ENCODE data around the gene MUS81. TPM values are rescaled to one million over a fixed set of nuclear protein-coding genes. Genes with fewer than 3 reads are reported as not detected.
A peak's percentile ranks its signal among the peaks of the same experiment; 100 is the strongest.

The MUS81 gene
- total and polyA plus RNA-seq, 2 of the 13 experiments (the other 11 are each of a cell fraction or from before 2014, with no cell fraction given): 25.6 to 30.2 TPM

DNA sequence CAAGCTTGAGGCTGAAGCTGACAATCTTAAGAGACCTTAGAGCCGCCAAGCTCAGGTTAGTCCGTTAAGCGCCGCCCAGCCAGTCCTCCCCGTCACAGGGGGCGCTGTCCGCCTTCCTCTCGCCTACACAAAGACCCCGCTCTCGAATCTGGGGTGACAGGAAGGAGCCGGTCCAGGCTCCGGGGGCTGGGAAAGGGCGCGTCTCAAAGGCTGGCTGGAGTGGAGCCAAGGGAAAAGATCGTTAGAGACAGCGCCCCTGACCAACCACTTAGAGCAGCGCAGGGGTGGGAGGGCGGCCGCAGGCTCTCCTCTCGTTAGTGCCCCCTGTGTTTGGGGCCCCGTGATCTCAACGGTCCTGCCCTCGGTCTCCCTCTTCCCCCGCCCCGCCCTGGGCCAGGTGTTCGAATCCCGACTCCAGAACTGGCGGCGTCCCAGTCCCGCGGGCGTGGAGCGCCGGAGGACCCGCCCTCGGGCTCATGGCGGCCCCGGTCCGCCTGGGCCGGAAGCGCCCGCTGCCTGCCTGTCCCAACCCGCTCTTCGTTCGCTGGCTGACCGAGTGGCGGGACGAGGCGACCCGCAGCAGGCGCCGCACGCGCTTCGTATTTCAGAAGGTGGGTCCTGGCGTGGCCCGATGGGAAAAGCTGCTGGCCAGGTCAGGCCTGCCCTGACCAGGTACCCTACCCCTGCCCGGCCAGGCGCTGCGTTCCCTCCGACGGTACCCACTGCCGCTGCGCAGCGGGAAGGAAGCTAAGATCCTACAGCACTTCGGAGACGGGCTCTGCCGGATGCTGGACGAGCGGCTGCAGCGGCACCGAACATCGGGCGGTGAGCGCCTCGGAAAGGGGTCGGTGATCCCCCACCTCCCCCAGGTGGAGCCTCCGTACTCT lies at the start of gene MUS81 (continued):
- TF ChIP-seq ZNF770 (CRISPR knock-in tag; IDR thresholded peaks at IDR 0.05) (no peak), PAXIP1 (CRISPR knock-in tag; conservative IDR thresholded peaks at IDR 0.05) (peak; percentile 35; the same call in 1 of the 2 replicates), FOXK1 (CRISPR knock-in tag; IDR thresholded peaks at IDR 0.05; ENCODE audit: borderline replicate concordance, low read depth) (peak; percentile 71; the same call in 1 of the 2 replicates), ATF2 (CRISPR knock-in tag; IDR thresholded peaks at IDR 0.05) (0 out of 2 replicates have a peak, but pooled peaks have one; percentile 55), HNRNPH1 (optimal IDR thresholded peaks at IDR 0.05; ENCODE audit: low read depth, low read length) (no peak), SUZ12 (IDR thresholded peaks at IDR 0.05; ENCODE audit: low read depth, low read length) (no peak), ZNF225 (CRISPR knock-in tag; IDR thresholded peaks at IDR 0.05) (no peak), ZNF563 (CRISPR knock-in tag; IDR thresholded peaks at IDR 0.05) (peak; percentile 90), RBFOX2 (IDR thresholded peaks at IDR 0.05; ENCODE audit: low read depth, low read length) (peak; percentile 86), KDM5B (CRISPR knock-in tag; IDR thresholded peaks at IDR 0.05; ENCODE audit: borderline replicate concordance) (peak; percentile 85; the same call in 1 of the 2 replicates), IRX3 (CRISPR knock-in tag; IDR thresholded peaks at IDR 0.05; ENCODE audit: borderline replicate concordance, low read depth) (no peak), TBP (CRISPR knock-in tag; IDR thresholded peaks at IDR 0.05) (peak; percentile 44; the same call in 1 of the 2 replicates), ASH2L (IDR thresholded peaks at IDR 0.05; ENCODE audit: insufficient read length, low read depth, low read length) (peak; percentile 81), ZBTB25 (CRISPR knock-in tag; IDR thresholded peaks at IDR 0.05) (peak; percentile 91), ZBTB2 (CRISPR knock-in tag; IDR thresholded peaks at IDR 0.05; ENCODE audit: low read depth) (peak; percentile 85), ZNF3 (CRISPR knock-in tag; IDR thresholded peaks at IDR 0.05) (no peak), KLF9 (CRISPR knock-in tag; IDR thresholded peaks at IDR 0.05; ENCODE audit: low read depth) (peak; percentile 31; the same call in 1 of the 2 replicates), ZEB1 (IDR thresholded peaks at IDR 0.05; ENCODE audit: insufficient replicate concordance, low read depth) (peak; percentile 23), AHR (CRISPR knock-in tag; IDR thresholded peaks at IDR 0.05) (no peak; the same call in 1 of the 2 replicates)

All from HepG2 (cell line).